Measurements from ENCODE around the gene ADGRL2. TPM values are rescaled to one million over a fixed set of nuclear protein-coding genes. Genes with fewer than 3 reads are reported as not detected.

The ADGRL2 gene
- polyA plus RNA-seq, 1 experiment, result 22.7 TPM

DNA sequence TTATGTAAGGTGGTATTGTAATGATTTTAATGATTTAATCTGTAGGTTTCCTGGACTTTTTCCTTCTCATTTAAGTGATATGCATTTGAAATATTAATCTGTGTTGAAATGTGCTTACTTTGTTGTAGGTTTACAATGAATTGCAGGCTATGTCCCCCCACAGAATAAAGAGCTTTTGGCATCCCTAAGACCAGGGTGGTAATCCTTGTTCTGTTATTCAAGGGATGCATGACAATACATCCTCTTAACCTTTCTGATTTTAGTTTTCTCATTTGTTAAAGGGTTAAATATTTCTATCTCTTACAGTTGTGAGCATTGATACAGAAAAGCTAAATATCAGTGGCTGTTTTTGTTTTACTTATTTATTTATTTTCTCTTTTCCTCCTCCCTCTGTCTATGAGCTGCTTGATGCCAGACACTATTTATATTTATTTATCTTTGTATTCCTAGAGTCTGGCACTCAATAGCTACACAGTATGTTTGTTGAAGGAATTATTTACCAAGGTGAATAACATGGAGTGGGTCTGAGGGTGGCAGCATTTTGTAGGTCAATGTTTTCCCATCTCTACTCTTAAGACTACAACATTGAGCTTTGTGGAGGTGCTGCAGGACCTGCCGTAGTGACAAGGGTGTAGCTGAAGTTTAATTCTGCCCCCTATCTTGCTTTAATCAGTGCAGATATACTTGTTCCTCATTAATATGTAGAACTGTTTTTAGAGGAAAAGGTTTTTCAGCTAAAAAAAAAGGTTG, 19.9 kb upstream of the ADGRL2 start:
- ChIA-PET CTCF (interaction anchor here (1.4 kb wide), 1 partner anchor 222 kb away, joined by 3 read pairs; no protein-coding TSS in a partner anchor), POLR2A (interaction anchor here (0.6 kb wide), 1 partner anchor 85 kb away, joined by 3 read pairs; no protein-coding TSS in a partner anchor)
- Histone ChIP-seq H3K27me3 (ENCODE audit: control insufficient read depth, insufficient read depth, low read length) (peaks cover 2% of the 10 kb centered on the region), H3K9me3 (ENCODE audit: control insufficient read depth, insufficient read depth, low read length) (no peaks in the 10 kb centered on the region), H3K4me3 (ENCODE audit: low read depth, low read length) (no peak overlapping the region), H3K27ac (ENCODE audit: low read depth, low read length) (no peak overlapping the region)
- TF ChIP-seq, protein P1, sequence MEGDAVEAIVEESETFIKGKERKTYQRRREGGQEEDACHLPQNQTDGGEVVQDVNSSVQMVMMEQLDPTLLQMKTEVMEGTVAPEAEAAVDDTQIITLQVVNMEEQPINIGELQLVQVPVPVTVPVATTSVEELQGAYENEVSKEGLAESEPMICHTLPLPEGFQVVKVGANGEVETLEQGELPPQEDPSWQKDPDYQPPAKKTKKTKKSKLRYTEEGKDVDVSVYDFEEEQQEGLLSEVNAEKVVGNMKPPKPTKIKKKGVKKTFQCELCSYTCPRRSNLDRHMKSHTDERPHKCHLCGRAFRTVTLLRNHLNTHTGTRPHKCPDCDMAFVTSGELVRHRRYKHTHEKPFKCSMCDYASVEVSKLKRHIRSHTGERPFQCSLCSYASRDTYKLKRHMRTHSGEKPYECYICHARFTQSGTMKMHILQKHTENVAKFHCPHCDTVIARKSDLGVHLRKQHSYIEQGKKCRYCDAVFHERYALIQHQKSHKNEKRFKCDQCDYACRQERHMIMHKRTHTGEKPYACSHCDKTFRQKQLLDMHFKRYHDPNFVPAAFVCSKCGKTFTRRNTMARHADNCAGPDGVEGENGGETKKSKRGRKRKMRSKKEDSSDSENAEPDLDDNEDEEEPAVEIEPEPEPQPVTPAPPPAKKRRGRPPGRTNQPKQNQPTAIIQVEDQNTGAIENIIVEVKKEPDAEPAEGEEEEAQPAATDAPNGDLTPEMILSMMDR (IDR thresholded peaks at IDR 0.05; ENCODE audit: low read depth, low read length), result no peak
- DNase-seq (ENCODE audit: low read depth, low spot score), result no peak

DNA sequence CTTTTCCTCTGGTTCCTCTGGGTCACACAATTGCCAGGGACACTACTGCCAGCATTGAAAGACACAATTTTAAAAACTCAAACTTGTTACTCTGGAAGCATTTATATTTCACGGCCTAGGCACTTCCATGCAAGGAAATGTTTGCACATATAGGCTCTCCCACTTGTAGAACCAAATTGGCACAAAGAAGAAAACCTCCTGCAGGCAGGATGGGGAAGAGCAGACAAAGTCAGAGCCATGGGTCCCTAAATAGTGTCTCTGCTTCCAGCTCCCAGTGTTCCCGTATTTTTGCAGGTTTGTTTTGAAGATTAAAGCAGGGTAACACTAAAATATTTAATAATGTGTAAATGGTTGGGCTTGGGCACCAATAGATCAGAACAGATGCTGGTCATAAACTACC, 19.0 kb upstream of the ADGRL2 start:
- POLR2A ChIA-PET, result no interaction called here
- TF ChIP-seq, protein P1 (IDR thresholded peaks at IDR 0.05; ENCODE audit: low read depth, low read length), result peak; percentile 21; the same call in 1 of the 2 replicates

DNA sequence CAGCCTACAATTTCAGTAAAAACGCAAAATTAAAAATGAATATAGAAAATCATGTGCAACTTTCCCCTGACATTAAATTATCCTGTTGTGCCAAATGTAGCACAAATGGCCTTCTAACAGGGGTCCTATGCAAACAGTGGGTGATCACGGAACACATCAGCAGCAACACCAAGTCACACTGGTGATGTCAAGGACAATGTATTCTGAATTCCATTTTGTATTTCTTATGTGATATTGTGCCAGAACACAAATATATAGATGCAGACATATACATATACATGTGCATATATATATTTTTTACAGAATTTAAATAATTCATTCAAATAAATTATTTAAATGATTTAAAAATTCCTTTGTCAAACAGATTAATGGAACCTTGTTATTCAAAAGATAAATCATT, 8.6 kb upstream of the ADGRL2 start:
- ChIA-PET CTCF (no interaction called here), POLR2A (no interaction called here)
- H3K9me3 ChIP-seq (ENCODE audit: control insufficient read depth, insufficient read depth, low read length), result no peaks in the 10 kb centered on the region
- TF ChIP-seq, protein P1 (IDR thresholded peaks at IDR 0.05; ENCODE audit: low read depth, low read length), result no peak
- no peaks in the 10 kb centered on the region for H3K27me3 ChIP-seq (ENCODE audit: control insufficient read depth, insufficient read depth, low read length)
- H3K27ac ChIP-seq (ENCODE audit: low read depth, low read length), result no peak overlapping the region
- no peak overlapping the region for H3K4me3 ChIP-seq (ENCODE audit: low read depth, low read length)
- no peak for DNase-seq (ENCODE audit: low read depth, low spot score)

More for the DNA sequence above, 19.0 kb upstream of the ADGRL2 start:
- Histone ChIP-seq H3K9me3 (ENCODE audit: control insufficient read depth, insufficient read depth, low read length) (no peaks in the 10 kb centered on the region), H3K27ac (ENCODE audit: low read depth, low read length) (no peak overlapping the region), H3K4me3 (ENCODE audit: low read depth, low read length) (no peak overlapping the region), H3K27me3 (ENCODE audit: control insufficient read depth, insufficient read depth, low read length) (peaks cover 2% of the 10 kb centered on the region)
- CTCF ChIA-PET, result no interaction called here
- DNase-seq (ENCODE audit: low read depth, low spot score), result no peak

DNA sequence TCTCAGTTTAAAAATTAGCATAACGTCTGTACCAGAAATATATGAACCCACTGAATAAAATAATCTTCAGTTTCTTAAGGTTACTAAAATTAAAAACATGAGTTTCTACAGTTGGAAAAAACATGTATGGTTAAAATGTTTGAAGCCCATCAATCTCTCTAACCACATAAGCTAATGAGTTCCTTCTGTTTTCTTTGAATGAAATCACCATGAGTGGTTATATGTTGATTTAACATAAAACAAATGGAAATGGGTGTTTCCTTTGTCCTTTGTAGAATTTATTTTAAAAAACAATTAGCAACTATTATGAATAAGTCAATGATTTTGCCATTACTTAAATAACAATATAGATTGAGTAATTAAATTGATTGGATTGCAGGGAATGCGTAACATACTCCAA, 3.0 kb upstream of the ADGRL2 start:
- DNase-seq (ENCODE audit: low read depth, low spot score), result no peak
- Histone ChIP-seq H3K4me3 (ENCODE audit: low read depth, low read length) (no peak overlapping the region), H3K27ac (ENCODE audit: low read depth, low read length) (no peak overlapping the region), H3K27me3 (ENCODE audit: control insufficient read depth, insufficient read depth, low read length) (peaks cover 4% of the 10 kb centered on the region), H3K9me3 (ENCODE audit: control insufficient read depth, insufficient read depth, low read length) (no peaks in the 10 kb centered on the region; the same call in 1 of the 2 replicates)
- ChIA-PET CTCF (interaction anchor here (0.6 to 3.8 kb wide), 2 partner anchors 35 to 248 kb away, joined by 3 to 18 read pairs; no protein-coding TSS in a partner anchor), POLR2A (no interaction called here)
- TF ChIP-seq, protein P1 (IDR thresholded peaks at IDR 0.05; ENCODE audit: low read depth, low read length), result no peak

Measured in AG04450 (cell line).